Measurements from ENCODE around the gene CD300LF.

The CD300LF gene

DNA sequence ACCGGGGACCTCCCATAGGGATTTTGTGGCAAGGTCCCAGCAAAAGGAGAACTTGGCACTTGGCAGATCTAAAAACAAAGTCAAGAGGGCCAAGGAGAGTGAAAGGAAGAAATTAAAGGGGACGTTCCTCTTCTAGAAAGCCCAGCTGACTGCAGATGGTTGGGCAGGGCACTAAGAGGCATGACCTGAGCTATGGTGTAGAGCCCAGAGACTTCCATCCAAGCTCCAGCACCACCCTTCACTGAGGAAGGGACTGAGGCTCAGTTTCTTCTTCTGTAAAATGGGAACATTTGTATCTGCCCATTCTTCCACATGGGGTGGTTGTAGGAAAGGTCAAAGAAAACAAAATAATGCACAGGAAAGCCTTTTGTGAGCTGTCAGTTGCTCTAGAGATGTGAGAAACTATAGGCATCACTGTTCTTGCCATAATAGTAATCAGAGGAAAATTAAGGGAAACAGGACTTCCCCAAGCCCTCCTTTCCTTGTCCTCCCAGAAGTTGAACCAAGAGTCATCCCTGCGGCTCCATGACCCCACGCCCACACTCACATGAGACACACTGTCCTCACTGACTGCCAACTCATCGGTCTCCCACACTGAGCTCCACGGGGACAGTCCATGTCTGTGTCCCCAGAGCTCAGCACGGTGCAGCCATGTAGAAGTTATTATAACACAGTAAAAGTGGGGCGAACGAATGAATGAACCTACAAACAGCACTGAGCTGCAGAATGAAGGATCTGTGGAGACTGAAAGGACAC, 10.4 kb downstream of the CD300LF start:
- H3K4me3 ChIP-seq (ENCODE audit: low read length), result no peak overlapping the region
- no peak overlapping the region for H3K9ac ChIP-seq (ENCODE audit: low read depth, low read length)
- no peaks in the 10 kb centered on the region for H3K9me3 ChIP-seq (ENCODE audit: insufficient read depth, low read depth, low read length)
- no peaks in the 10 kb centered on the region for H3K36me3 ChIP-seq (ENCODE audit: insufficient read depth, low read length)
- no peak overlapping the region for H3K27ac ChIP-seq (ENCODE audit: low read depth, low read length)
- H3K4me1 ChIP-seq (ENCODE audit: insufficient read depth, low read length), result no peaks in the 10 kb centered on the region
- H3K27me3 ChIP-seq (ENCODE audit: insufficient read depth, low read length), result no peaks in the 10 kb centered on the region
- 86% methylated on average over 9 of the region's 9 CpGs for WGBS

DNA sequence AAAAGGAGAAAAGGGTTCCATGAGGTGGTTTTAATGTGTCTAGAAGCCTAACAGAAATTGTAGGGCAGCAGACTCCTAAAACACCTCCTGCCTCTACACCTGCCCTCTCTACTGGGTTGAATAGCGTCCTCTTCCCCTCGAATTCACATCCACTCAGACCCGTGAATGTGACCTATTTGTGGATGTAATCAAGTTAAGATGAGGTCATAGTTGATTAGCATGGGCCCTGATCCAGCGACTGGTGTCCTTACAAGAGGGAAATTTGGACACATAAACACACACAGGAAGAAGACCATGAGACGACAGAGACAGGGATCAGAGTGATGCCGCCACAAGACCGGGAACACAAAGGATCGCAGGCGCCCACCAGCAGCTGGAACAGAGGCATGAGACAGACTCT, 13.5 kb downstream of the CD300LF start:
- WGBS, result 86% methylated on average over 9 of the region's 9 CpGs
- Histone ChIP-seq H3K9ac (ENCODE audit: low read depth, low read length) (no peak overlapping the region), H3K27me3 (ENCODE audit: insufficient read depth, low read length) (no peaks in the 10 kb centered on the region), H3K4me1 (ENCODE audit: insufficient read depth, low read length) (no peaks in the 10 kb centered on the region), H3K9me3 (ENCODE audit: insufficient read depth, low read depth, low read length) (no peaks in the 10 kb centered on the region), H3K27ac (ENCODE audit: low read depth, low read length) (no peak overlapping the region), H3K4me3 (ENCODE audit: low read length) (no peak overlapping the region), H3K36me3 (ENCODE audit: insufficient read depth, low read length) (no peaks in the 10 kb centered on the region)

DNA sequence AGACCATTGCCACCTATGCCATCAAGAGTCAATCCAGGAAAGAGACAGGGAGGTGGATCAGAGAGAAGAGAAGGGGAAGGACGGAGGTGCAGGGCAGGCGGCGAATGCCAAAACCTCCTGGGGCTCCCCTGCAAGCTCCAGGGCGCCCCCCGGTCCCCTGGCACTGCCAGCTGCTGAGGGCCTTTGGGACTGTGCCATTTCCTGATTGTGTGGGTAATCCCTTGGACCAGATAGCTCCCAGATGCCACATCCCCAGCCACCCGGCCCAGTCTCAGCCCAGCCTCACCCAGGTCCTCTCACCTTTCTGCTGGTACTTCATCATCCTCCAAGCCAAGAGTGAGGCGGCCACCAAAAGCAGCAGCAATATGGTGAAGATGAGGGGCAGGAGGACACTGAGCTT, 14.7 kb downstream of the CD300LF start:
- Histone ChIP-seq H3K27me3 (ENCODE audit: insufficient read depth, low read length) (no peaks in the 10 kb centered on the region), H3K27ac (ENCODE audit: low read depth, low read length) (no peak overlapping the region), H3K4me3 (ENCODE audit: low read length) (no peak overlapping the region), H3K4me1 (ENCODE audit: insufficient read depth, low read length) (no peaks in the 10 kb centered on the region), H3K9ac (ENCODE audit: low read depth, low read length) (no peak overlapping the region), H3K36me3 (ENCODE audit: insufficient read depth, low read length) (no peaks in the 10 kb centered on the region), H3K9me3 (ENCODE audit: insufficient read depth, low read depth, low read length) (no peaks in the 10 kb centered on the region)
- 92% methylated on average over 7 of the region's 7 CpGs for WGBS

DNA sequence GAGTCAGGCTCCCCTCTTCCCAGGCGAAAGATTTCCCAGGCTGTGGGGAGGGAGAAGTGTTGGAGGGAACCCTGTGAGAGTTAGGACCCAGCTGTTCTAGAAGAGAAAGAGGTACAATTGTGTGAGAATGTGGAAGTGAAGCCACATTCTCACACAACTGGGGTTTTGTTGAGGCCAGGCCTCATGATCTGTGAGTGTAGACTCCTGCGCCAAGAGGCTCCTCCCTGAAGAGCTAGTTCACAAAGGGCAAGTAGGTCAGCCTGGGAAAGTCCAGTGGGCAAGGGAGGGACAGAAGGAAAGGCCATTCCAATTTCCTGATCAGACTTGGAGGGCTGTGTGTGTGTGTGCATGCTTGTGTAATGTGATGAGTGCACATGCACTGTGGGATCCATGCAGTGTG, 15.2 kb downstream of the CD300LF start:
- no peak overlapping the region for H3K27ac ChIP-seq (ENCODE audit: low read depth, low read length)
- no peaks in the 10 kb centered on the region for H3K9me3 ChIP-seq (ENCODE audit: insufficient read depth, low read depth, low read length)
- H3K4me1 ChIP-seq (ENCODE audit: insufficient read depth, low read length), result no peaks in the 10 kb centered on the region
- H3K36me3 ChIP-seq (ENCODE audit: insufficient read depth, low read length), result no peaks in the 10 kb centered on the region
- no peaks in the 10 kb centered on the region for H3K27me3 ChIP-seq (ENCODE audit: insufficient read depth, low read length)
- WGBS, result 90% methylated on average over 2 of the region's 2 CpGs
- H3K4me3 ChIP-seq (ENCODE audit: low read length), result no peak overlapping the region
- H3K9ac ChIP-seq (ENCODE audit: low read depth, low read length), result no peak overlapping the region

DNA sequence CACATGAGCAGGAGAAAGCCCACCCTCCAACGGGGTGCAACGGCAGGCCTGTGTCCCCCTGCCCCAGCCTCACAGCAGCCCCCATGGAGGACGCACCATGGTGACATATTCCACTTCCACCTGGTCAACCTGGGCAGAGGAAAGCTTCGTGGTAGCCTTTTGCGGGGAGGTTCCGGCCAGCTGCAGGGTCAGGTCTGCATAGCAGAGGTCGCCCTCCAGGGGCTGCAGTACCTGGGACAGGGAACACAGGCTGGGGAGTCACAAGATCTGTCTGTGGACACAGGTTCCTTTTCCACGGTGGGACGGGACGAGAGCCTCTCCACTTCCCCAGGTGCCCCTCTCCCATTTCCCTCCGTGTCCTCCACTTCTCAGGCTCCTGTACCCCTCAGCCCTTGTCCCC, 17.1 kb downstream of the CD300LF start:
- H3K9me3 ChIP-seq (ENCODE audit: insufficient read depth, low read depth, low read length), result no peaks in the 10 kb centered on the region
- no peak overlapping the region for H3K27ac ChIP-seq (ENCODE audit: low read depth, low read length)
- H3K4me1 ChIP-seq (ENCODE audit: insufficient read depth, low read length), result no peaks in the 10 kb centered on the region
- H3K36me3 ChIP-seq (ENCODE audit: insufficient read depth, low read length), result no peaks in the 10 kb centered on the region
- WGBS, result 82% methylated on average over 11 of the region's 11 CpGs
- H3K27me3 ChIP-seq (ENCODE audit: insufficient read depth, low read length), result no peaks in the 10 kb centered on the region
- no peak overlapping the region for H3K4me3 ChIP-seq (ENCODE audit: low read length)
- no peak overlapping the region for H3K9ac ChIP-seq (ENCODE audit: low read depth, low read length)

DNA sequence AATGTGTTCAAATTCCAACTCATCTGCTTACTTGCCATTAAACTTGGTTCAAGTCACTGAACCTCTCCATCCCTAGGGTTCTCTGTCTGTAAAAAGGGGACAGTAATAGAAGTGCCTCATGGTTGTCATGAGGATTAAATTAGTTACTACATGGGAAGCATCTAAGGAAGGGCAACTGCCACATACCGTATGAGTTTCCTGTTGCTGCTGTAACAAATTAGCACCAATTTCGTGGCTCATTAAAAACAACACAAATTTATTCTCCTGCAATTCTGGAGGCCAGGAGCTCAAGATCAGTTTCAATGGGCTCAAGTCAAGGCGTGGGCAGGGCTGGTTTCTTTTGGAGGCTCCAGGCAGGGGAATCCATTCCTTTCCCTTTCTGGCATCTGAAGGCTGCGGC, 18.6 kb downstream of the CD300LF start:
- Histone ChIP-seq H3K4me1 (ENCODE audit: insufficient read depth, low read length) (no peaks in the 10 kb centered on the region), H3K27ac (ENCODE audit: low read depth, low read length) (no peak overlapping the region), H3K36me3 (ENCODE audit: insufficient read depth, low read length) (no peaks in the 10 kb centered on the region), H3K27me3 (ENCODE audit: insufficient read depth, low read length) (no peaks in the 10 kb centered on the region), H3K9ac (ENCODE audit: low read depth, low read length) (no peak overlapping the region), H3K9me3 (ENCODE audit: insufficient read depth, low read depth, low read length) (no peaks in the 10 kb centered on the region), H3K4me3 (ENCODE audit: low read length) (no peak overlapping the region)
- WGBS, result 82% methylated on average over 4 of the region's 4 CpGs

DNA sequence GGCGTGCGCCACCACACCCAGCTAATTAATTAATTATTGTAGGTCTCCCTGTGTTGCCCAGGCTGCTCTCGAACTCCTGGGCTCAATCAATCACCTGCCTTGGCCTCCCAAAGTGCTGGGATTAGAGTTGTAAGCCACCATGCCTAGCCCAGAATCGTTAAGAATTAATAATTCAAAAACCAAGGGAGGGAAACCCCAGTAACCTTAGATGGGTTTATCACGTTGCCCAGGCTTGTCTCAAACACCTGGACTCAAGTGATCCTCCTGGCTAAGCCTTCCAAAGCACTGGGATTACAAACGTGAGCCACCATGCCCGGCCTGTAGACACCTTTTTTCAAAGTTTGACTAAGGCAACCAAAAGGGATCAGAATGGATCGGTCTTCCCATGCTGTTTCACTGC, 21.6 kb downstream of the CD300LF start:
- H3K27me3 ChIP-seq (ENCODE audit: insufficient read depth, low read length), result no peaks in the 10 kb centered on the region
- H3K9me3 ChIP-seq (ENCODE audit: insufficient read depth, low read depth, low read length), result no peaks in the 10 kb centered on the region
- WGBS, result 84% methylated on average over 8 of the region's 8 CpGs

DNA sequence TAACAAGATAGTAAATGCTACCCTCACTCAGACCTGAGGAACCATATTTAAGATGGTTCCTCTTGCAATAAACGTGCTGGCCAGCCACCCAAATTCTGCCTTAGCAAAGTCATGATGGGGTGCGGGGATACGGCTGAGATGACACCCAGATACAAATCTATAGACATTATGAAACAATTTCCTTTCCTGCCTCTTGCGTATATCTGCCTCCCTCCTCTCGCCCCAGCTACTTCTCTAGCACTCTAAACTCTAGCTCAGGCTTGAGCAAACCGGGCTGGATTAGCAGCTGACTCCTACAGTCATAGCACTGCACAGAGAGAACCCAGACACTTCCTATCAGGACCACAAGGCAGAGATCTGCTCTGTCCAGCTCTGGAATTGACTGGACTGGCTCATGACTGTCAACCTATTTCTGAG, 22.3 kb downstream of the CD300LF start:
- Histone ChIP-seq H3K9me3 (ENCODE audit: insufficient read depth, low read depth, low read length) (no peaks in the 10 kb centered on the region), H3K27me3 (ENCODE audit: insufficient read depth, low read length) (peaks cover 5% of the 10 kb centered on the region; the same call in 1 of the 2 replicates), H3K4me1 (ENCODE audit: insufficient read depth, low read length) (no peaks in the 10 kb centered on the region), H3K27ac (ENCODE audit: low read depth, low read length) (no peak overlapping the region), H3K36me3 (ENCODE audit: insufficient read depth, low read length) (no peaks in the 10 kb centered on the region), H3K4me3 (ENCODE audit: low read length) (no peak overlapping the region), H3K9ac (ENCODE audit: low read depth, low read length) (no peak overlapping the region)
- WGBS, result 89% methylated on average over 6 of the region's 6 CpGs

More for the DNA sequence above, 21.6 kb downstream of the CD300LF start:
- Histone ChIP-seq H3K36me3 (ENCODE audit: insufficient read depth, low read length) (no peaks in the 10 kb centered on the region), H3K27ac (ENCODE audit: low read depth, low read length) (no peak overlapping the region), H3K4me3 (ENCODE audit: low read length) (no peak overlapping the region), H3K4me1 (ENCODE audit: insufficient read depth, low read length) (no peaks in the 10 kb centered on the region), H3K9ac (ENCODE audit: low read depth, low read length) (no peak overlapping the region)

DNA sequence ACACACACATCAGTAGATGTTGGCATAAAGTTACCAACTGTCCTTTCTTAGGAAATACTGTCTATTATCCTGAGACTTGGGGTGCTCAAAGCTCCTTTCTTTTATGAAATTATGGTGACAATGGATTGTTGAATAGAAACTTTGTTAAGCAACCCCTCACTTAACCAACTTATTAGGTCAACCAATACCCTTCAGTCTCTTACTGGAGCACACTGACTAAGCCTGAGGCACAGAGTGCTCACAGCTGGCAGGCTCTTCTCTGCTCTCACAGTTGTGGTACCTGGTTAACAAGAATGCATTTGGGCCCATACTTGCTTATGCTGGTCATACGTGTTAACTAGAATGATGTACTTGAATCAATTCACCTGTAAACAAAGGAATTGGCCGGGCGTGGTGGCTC, 24.8 kb downstream of the CD300LF start:
- H3K27ac ChIP-seq (ENCODE audit: low read depth, low read length), result no peak overlapping the region
- no peak overlapping the region for H3K9ac ChIP-seq (ENCODE audit: low read depth, low read length)
- 89% methylated on average over 3 of the region's 3 CpGs for WGBS

DNA sequence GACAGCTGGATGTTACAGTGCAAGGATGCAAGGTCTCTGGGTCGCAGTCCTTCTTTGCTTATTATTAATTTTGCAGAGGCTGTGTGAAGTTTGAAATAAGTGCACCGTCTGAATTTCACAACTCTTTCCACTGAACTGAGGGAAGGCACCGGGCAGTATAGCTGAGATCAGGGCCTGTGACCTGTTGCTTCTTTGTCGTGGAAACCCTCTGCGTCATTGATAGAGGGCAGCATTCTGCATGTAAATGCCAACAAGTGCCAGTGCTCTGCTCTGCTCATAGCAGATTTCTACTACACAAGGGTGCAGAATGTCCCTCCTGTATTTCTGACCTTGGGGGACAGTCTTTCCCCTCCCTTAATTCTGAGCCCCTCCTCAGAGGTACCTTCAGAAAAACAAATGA, 26.0 kb downstream of the CD300LF start:
- no peak overlapping the region for H3K27ac ChIP-seq (ENCODE audit: low read depth, low read length)
- H3K27me3 ChIP-seq (ENCODE audit: insufficient read depth, low read length), result peaks cover 5% of the 10 kb centered on the region; the same call in 1 of the 2 replicates
- no peak overlapping the region for H3K4me3 ChIP-seq (ENCODE audit: low read length)
- no peaks in the 10 kb centered on the region for H3K9me3 ChIP-seq (ENCODE audit: insufficient read depth, low read depth, low read length)
- no peak overlapping the region for H3K9ac ChIP-seq (ENCODE audit: low read depth, low read length)
- WGBS, result 65% methylated on average over 5 of the region's 5 CpGs
- no peaks in the 10 kb centered on the region for H3K4me1 ChIP-seq (ENCODE audit: insufficient read depth, low read length)
- H3K36me3 ChIP-seq (ENCODE audit: insufficient read depth, low read length), result no peaks in the 10 kb centered on the region

More for the DNA sequence above, 24.8 kb downstream of the CD300LF start:
- no peaks in the 10 kb centered on the region for H3K4me1 ChIP-seq (ENCODE audit: insufficient read depth, low read length)
- H3K4me3 ChIP-seq (ENCODE audit: low read length), result no peak overlapping the region
- H3K9me3 ChIP-seq (ENCODE audit: insufficient read depth, low read depth, low read length), result no peaks in the 10 kb centered on the region
- H3K27me3 ChIP-seq (ENCODE audit: insufficient read depth, low read length), result peaks cover 5% of the 10 kb centered on the region; the same call in 1 of the 2 replicates
- H3K36me3 ChIP-seq (ENCODE audit: insufficient read depth, low read length), result no peaks in the 10 kb centered on the region

DNA sequence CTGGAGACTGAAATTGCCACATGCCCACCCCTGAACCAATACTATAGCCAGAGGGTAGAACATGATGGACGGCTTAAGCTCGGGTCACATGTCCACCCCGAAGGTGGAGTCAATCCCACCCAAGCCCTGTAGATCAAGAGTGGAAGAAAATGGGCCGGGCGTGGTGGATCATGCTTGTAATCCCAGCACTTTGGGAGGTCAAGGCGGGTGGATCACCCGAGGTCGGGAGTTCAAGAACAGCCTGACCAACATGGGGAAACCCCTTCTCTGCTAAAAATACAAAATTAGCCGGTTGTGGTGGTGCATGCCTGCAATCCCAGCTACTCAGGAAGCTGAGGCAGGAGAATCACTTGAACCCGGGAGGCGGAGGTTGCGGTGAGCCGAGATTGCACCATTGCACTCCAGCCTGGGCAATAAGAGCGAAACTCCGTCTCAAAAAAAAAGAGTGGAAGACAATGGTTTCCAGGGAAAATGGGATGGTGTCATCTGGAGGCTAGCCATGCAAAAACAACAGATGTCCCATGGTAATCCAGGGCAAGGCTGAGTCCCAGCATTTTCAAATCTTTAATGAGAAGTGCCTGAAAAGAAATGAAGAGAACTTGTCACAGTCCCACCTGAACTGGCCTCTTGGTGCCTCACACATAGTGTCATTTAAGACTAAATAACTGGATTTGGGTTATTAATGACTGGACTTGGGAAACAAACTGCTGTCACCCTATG, 30.1 kb downstream of the CD300LF start:
- Histone ChIP-seq H3K27me3 (ENCODE audit: insufficient read depth, low read length) (peaks cover 5% of the 10 kb centered on the region; the same call in 1 of the 2 replicates), H3K9ac (ENCODE audit: low read depth, low read length) (no peak overlapping the region), H3K4me3 (ENCODE audit: low read length) (no peak overlapping the region), H3K9me3 (ENCODE audit: insufficient read depth, low read depth, low read length) (no peaks in the 10 kb centered on the region), H3K36me3 (ENCODE audit: insufficient read depth, low read length) (no peaks in the 10 kb centered on the region), H3K4me1 (ENCODE audit: insufficient read depth, low read length) (peaks cover 9% of the 10 kb centered on the region), H3K27ac (ENCODE audit: low read depth, low read length) (no peak overlapping the region)
- WGBS, result 84% methylated on average over 15 of the region's 15 CpGs

All from HUES64 (cell line).